Tibial nerve (tissue), 4 donors: ENCODE measurements around the gene SHQ1. TPM values are rescaled to one million over a fixed set of nuclear protein-coding genes. Genes with fewer than 3 reads are reported as not detected.

Experiments used
- DNase-seq, 2 donors: peaks; one replicate each; pipeline ENCODE4 v3.0.0-alpha.2; 2019; ENCODE audit warnings: low spot score in 2 of 2
- H3K27ac ChIP-seq, 4 donors: fragments of 200-600 bp; sonication (generic) in 3 of 4; one replicate each; pipeline ENCODE4 v1.5.1; 2017 to 2019; ENCODE audit warnings: mild to moderate bottlenecking in 1 of 4
- H3K27me3 ChIP-seq, 2 donors: fragments of 200-600 bp; sonication (generic) in 1 of 2; one replicate each; pipeline versions ENCODE4 v1.5.1 to v1.6.0; 2017 to 2019
- H3K36me3 ChIP-seq, 3 donors: fragments of 200-600 bp; sonication (generic); one replicate each; pipeline ENCODE4 v1.5.1; 2018 to 2019
- H3K4me1 ChIP-seq, 4 donors: fragments of 200-600 bp; sonication (generic) in 3 of 4; one replicate each; pipeline ENCODE4 v1.5.1; 2017 to 2019
- H3K4me3 ChIP-seq, 4 donors: fragments of 200-600 bp; sonication (generic) in 3 of 4; one replicate each; pipeline ENCODE4 v1.5.1; 2017 to 2019; ENCODE audit warnings: mild to moderate bottlenecking in 1 of 4, moderate library complexity in 1 of 4
- H3K9me3 ChIP-seq, 4 donors: fragments of 200-600 bp; sonication (generic) in 3 of 4; one replicate each; pipeline ENCODE4 v1.5.1; 2017 to 2019
- CTCF ChIP-seq, 5 experiments: fragments of 200-600 bp in 3 of 5; fragments of 450-650 bp in 2 of 5; sonication (generic) in 3 of 5; IDR thresholded peaks; one replicate each; pipeline ENCODE4 v1.5.1; 2016 to 2019; ENCODE audit warnings: antibody characterized with exemption in 5 of 5, mild to moderate bottlenecking in 3 of 5, moderate library complexity in 2 of 5
- EP300 ChIP-seq, 2 donors: sonication (generic); formaldehyde crosslinking; IDR thresholded peaks; one replicate each; pipeline ENCODE4 v1.6.1; 2017; ENCODE audit warnings: antibody characterized with exemption in 2 of 2, mild to moderate bottlenecking in 1 of 2
- POLR2A ChIP-seq, 2 donors: fragments of 450-650 bp; IDR thresholded peaks; one replicate each; pipeline ENCODE4 v1.6.1; 2017; ENCODE audit warnings: antibody characterized with exemption in 2 of 2, mild to moderate bottlenecking in 2 of 2, moderate library complexity in 2 of 2
- WGBS, 2 donors: methylation state at CpG; one replicate each; pipeline ENCODE4 v1.1.5; 2018; 5-methylcytosine and 5-hydroxymethylcytosine counted together
- total RNA-seq, 4 donors: library from RNA; depleted of rRNA; stranded (reverse); fragments of >200 nt; gene quantifications; one replicate each; pipeline ENCODE4 v1.1.0, GENCODE V29; 2016

SHQ1 gene
- total RNA-seq, 4 donors from 2014 or later, result 10.0 to 25.3 (median 19.5) TPM

- H3K36me3 ChIP-seq, result peaks cover 0 to 4% (median 0%) of the 10 kb centered on the region in 3 donors
Observed at GRCh38 chr3:72728329-72728889, 119.8 kb downstream of the SHQ1 start.

GRCh38 chr3:72727726-72728125 is 120.5 kb downstream of the SHQ1 start:
- Histone ChIP-seq H3K36me3 (no peaks in the 10 kb centered on the region), H3K27me3 (no peaks in the 10 kb centered on the region), H3K9me3 (peaks cover 0 to 8% (median 0%) of the 10 kb centered on the region in 4 donors), H3K4me3 (no peak overlapping the region), H3K4me1 (peaks cover 0 to 17% (median under 1%) of the 10 kb centered on the region in 4 donors), H3K27ac (no peak overlapping the region)
- DNase-seq, result no peak
- 78 to 80% methylated on average over 7 of the region's 7 CpGs for WGBS, 2 donors
- TF ChIP-seq POLR2A (IDR thresholded peaks at IDR 0.05), result no peak
- TF ChIP-seq EP300 (IDR thresholded peaks at IDR 0.05), result no peak
- TF ChIP-seq CTCF (IDR thresholded peaks at IDR 0.05), result no peak

More at GRCh38 chr3:72728329-72728889, 119.8 kb downstream of the SHQ1 start:
- Histone ChIP-seq H3K9me3 (peaks cover 0 to 15% (median 0%) of the 10 kb centered on the region in 4 donors), H3K27ac (no peak overlapping the region), H3K4me3 (no peak overlapping the region), H3K4me1 (peaks cover 0 to 12% (median 0%) of the 10 kb centered on the region in 4 donors), H3K27me3 (no peaks in the 10 kb centered on the region)
- TF ChIP-seq CTCF (IDR thresholded peaks at IDR 0.05), result no peak
- TF ChIP-seq EP300 (IDR thresholded peaks at IDR 0.05), result no peak
- TF ChIP-seq POLR2A (IDR thresholded peaks at IDR 0.05), result no peak
- no peak for DNase-seq
- 77 to 78% methylated on average over 6 of the region's 6 CpGs for WGBS, 2 donors

GRCh38 chr3:72727172-72727571 is 121.1 kb downstream of the SHQ1 start:
- Histone ChIP-seq H3K27me3 (no peaks in the 10 kb centered on the region), H3K36me3 (no peaks in the 10 kb centered on the region), H3K4me1 (peaks cover 0 to 21% (median 2%) of the 10 kb centered on the region in 4 donors), H3K9me3 (peaks cover 0 to 5% (median 0%) of the 10 kb centered on the region in 4 donors), H3K4me3 (no peak overlapping the region), H3K27ac (no peak overlapping the region)
- no peak for DNase-seq
- WGBS, 2 donors, result 24 to 30% methylated on average over 5 to 6 of the region's 6 CpGs
- TF ChIP-seq POLR2A (IDR thresholded peaks at IDR 0.05) (no peak), EP300 (IDR thresholded peaks at IDR 0.05) (no peak), CTCF (IDR thresholded peaks at IDR 0.05) (no peak)

- H3K36me3 ChIP-seq, result no peaks in the 10 kb centered on the region
- H3K4me1 ChIP-seq, result peaks cover 0 to 21% (median 2%) of the 10 kb centered on the region in 4 donors
- no peak for TF ChIP-seq CTCF (IDR thresholded peaks at IDR 0.05)
- TF ChIP-seq POLR2A (IDR thresholded peaks at IDR 0.05), result no peak
- TF ChIP-seq EP300 (IDR thresholded peaks at IDR 0.05), result no peak
- H3K27ac ChIP-seq, result no peak overlapping the region
- DNase-seq, result no peak
- H3K4me3 ChIP-seq, result no peak overlapping the region
- 94 to 97% methylated on average over 6 of the region's 6 CpGs for WGBS, 2 donors
- H3K9me3 ChIP-seq, result no peaks in the 10 kb centered on the region
- H3K27me3 ChIP-seq, result no peaks in the 10 kb centered on the region
Observed at GRCh38 chr3:72725229-72725628, 123.0 kb downstream of the SHQ1 start.

- no peak for DNase-seq
- peaks cover 0 to 21% (median 2%) of the 10 kb centered on the region in 4 donors for H3K4me1 ChIP-seq
- H3K4me3 ChIP-seq, result no peak overlapping the region
- H3K27ac ChIP-seq, result peak overlapping the region in 1 of 4 donors; percentile 4
- no peaks in the 10 kb centered on the region for H3K9me3 ChIP-seq
- WGBS, 2 donors, result 91 to 93% methylated on average over 10 of the region's 10 CpGs
- TF ChIP-seq EP300 (IDR thresholded peaks at IDR 0.05) (no peak), CTCF (IDR thresholded peaks at IDR 0.05) (no peak), POLR2A (IDR thresholded peaks at IDR 0.05) (no peak)
- H3K27me3 ChIP-seq, result no peaks in the 10 kb centered on the region
- no peaks in the 10 kb centered on the region for H3K36me3 ChIP-seq
Observed at GRCh38 chr3:72724070-72724469, 124.2 kb downstream of the SHQ1 start.
